GM19035 (cell line): Measurements from ENCODE around the gene PDGFB.

Experiments
- ATAC-seq: cut with Tn5 transposase; IDR thresholded peaks from one replicate; pipeline ENCODE4 v1.9.1; 2021; ENCODE audit not compliant: unreplicated experiment

The PDGFB gene

GRCh38 chr22:39244496-39245129 is at the start of gene PDGFB:
PDGFB (minus strand) TSS chr22:39244982; CDS start chr22:39243963, 1,019 bp downstream.
- ATAC-seq, result no peak

- no peak for ATAC-seq
These were observed 49.1 kb upstream of the PDGFB start for GRCh38 chr22:39293766-39294368.

GRCh38 chr22:39292561-39293074 is 47.8 kb upstream of the PDGFB start:
- ATAC-seq, result no peak

GRCh38 chr22:39292031-39292462 is 47.3 kb upstream of the PDGFB start:
- ATAC-seq, result no peak

DNA sequence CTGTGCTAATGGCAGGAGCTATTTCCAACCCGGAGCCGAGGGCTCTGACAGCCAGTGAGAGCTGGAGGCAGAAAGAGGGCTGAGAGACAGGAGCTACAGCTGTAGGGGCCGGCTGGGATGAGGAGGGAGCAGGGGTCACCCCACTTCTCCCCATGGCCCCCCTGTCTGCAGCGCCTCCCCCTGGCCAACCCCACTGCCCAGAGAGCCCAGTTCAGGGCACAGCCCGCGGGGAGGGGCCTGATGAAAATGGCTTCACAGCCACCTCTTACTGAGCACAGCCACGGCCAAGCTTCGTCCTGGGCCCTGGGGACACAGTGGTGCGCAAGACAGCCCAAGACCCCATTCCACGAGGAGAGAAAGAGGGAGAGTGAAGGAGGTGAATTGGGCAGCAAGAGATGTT is 46.7 kb upstream of the PDGFB start:
- ATAC-seq, result no peak

DNA sequence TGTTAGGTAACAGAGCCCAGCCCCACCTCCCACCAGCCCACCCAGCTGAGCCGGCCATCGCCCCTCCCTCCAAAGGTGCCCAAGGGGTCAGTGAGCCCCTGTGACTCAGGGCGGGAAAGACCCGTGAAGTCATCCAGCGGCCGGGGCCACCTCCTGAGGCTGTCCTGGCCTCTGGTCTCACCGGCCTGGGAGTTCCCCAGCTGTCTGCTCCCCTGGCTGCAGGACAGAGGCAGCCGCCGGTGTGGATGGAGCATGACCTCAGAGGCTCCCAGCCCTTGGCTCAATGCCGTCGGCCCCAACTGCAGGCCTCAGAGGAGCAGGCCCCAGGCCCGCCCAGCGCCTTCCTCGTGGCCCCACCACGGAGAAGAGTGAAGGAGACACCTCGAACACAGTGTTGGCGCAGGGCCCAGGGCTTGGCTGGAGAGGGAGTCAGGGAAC is 46.0 kb upstream of the PDGFB start:
- ATAC-seq, result no peak

- ATAC-seq, result no peak
These were observed 45.4 kb upstream of the PDGFB start for GRCh38 chr22:39289975-39290720.

DNA sequence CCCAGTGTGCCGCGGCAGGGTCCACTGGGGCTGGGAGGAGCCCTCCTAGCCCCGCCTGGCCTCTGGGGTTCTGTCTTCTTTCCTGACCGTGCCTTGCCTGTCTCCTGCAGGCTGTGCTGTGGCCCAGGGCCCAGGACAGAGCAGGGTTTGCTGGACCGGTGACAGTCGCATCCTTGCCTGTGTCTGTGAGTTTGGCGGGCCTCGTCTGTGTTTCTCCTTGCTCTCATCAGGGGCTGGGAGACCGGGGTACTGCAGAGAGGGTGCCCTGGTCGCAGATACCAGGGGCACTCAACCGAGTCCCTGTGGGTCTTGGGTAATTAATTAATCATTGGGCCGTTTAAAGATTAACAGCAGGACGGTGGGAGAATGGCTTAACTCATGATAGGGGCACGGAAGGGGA is 44.8 kb upstream of the PDGFB start:
- ATAC-seq, result no peak

DNA sequence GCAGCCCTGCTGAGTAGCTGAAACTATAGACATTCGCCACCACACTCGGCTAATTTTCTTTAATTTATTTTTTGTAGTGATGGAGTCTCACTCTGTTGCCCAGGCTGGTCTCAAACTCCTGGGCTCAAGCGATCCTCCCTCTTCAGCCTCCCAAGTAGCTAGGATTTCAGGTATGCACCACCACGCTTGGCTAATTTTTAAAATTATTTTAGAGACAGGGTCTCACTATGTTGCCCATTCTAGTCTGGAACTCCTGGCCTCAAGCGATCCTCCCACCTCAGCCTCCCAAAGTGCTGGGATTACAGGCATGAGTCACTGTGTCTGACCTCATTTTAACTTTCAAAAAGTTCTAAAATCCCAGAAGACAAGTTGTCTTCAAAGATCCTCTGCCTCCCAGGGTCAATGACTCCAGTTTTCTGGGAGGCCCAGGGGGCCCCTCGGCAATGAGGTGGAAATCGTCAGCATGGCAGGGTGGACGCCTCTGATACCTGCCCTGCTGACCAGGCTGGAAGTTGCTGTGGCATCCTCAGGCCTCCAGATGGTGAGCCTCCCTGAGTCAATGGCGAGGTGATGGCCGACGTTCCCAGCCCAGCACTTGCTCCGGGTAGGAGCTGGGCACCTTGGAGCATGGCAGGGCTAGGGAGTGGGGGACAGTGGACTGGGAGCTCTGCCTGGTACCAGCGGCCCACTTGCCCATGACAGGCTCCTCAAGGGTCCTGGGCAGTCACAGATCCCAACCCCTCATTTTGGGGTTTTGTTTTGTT is 43.5 kb upstream of the PDGFB start:
- no peak for ATAC-seq

- ATAC-seq, result no peak
These were observed 42.4 kb upstream of the PDGFB start for GRCh38 chr22:39287076-39287725.

- ATAC-seq, result no peak
These were observed 40.2 kb upstream of the PDGFB start for GRCh38 chr22:39284983-39285382.

- ATAC-seq, result no peak
These were observed 39.6 kb upstream of the PDGFB start for GRCh38 chr22:39284142-39284980.

DNA sequence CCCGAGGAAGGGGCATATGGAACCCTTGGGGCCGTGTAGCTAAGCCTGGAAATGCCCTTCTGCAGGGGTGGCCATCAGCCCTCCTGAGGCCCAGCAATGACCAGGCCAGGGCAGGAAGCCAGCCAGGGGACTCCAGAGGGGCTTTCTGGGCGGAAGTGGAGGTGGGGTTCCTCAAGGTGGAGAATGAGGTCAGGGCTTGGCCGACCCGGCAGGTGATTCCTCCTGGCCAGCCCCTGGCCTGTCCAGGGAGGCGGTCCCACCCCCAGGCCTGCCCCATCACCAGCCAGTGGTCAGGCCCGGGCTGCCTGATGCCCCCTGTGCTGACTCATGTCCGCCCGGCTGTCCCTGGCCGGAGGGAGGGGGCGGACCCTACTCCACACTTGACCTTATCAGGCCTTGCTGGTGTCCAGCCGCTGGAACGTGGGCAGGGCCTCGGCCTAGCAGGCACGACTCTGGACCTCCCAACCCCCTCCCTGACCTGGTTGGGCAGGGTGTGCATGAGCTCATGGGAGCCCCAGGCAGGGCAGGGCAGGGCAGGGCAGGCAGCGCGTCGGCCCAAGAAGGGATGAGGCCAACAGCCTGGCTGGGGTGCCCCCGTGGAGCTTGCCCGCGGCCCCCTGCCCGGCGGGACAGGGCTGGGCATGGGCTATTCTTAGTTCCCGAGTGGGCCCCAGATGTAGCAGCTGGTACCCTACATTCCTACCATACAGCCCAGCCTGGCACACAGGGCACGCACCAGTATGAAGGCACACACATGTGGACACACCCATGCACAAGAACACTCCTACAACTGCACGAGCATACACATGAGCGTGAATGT is 38.8 kb upstream of the PDGFB start:
- ATAC-seq, result no peak

DNA sequence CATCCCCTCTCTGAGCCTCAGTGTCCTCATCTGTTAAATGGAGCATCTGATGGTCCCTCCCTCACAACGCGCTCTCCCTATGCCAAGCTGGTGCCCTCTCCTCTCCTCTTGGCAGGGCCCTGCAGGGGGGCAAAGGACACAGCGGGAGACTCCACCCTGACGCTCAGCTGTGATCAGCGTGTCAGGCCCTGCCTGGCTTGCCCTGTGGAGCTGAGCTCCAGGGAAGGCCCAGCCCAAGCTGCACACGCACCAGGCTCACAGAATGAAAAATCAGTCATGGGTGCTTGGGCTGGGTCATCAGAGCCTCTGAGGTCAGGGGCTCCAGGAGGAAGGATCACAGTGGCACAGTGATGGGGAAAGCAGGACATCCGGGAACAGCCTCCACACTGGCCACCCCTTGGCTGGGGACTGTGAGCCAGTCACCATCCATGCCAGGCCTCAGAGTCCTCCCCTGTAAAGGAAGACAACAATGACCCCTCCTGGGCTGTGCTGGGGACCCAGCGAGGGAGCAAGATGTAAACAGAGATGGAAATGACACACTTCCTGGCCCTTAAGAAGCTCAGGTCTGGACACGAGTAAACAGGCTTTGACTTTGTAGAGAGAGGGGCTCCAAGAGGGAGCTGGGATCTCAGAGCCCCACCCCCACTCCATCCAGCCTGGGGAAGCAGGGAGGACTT is 38.0 kb upstream of the PDGFB start:
- ATAC-seq, result no peak

DNA sequence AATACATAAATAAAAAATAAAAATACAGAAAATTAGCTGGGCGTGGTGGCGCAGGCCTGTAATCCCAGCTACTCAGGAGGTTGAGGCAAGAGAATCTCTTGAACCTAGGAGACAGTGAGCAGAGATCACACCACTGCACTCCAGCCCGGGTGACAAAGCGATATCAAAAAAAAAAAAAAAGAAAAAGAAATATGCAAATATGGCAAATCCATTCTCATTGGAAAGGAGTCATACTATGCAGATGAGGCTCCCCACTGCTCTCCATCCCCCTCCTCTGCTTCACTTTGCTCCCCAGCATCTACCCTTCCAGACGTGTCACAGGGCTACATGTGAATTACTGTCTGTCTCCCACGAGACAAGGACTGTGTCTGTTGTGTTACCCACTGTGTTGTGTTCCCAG is 36.3 kb upstream of the PDGFB start:
- ATAC-seq, result no peak

DNA sequence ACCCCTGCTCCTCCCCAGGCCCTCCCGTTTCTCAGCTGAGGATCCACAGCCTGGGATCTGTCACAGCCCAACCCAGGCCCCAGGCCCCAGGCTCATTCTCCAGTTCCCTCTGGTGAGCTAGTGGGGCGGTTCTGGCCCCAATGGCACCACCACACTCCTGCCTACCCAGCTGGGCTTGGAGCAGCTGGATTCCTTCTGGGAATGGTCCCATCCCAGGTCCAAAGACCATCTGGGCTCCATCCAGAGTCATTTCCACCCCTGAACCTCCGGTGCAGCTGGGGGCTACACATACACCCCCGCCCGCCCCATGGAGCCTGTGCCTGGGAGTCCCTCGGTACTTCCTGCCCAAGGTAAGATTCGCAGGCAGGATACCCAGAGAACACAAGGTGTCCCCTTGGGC is 35.5 kb upstream of the PDGFB start:
- no peak for ATAC-seq

GRCh38 chr22:39279170-39279850 is 34.5 kb upstream of the PDGFB start:
- ATAC-seq, result no peak

DNA sequence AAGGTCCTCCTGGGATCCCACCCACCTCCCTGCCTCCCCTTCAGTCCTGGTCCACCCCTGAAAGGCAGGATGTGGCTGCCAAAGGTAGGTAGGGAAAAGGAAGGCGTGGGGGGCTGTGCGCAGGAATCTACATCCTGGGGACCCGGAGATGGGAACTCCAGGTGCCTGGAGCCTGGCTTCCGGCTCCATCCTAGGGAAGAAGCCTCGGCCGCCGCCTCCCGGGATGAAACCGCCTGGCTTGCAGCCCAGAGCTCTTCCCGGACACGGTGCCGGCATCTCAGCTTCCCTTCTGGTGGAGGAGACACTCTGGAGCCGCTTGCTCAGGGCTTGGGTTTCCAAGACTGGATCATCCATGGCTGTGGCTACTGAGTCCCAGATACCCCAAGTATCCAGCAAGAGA is 33.3 kb upstream of the PDGFB start:
- ATAC-seq, result no peak
